HG02623 (cell line): Measurements from ENCODE around the gene SAMD8.

Experiments used
- ATAC-seq: cut with Tn5 transposase; IDR thresholded peaks from one replicate; pipeline ENCODE4 v1.9.1; 2021; ENCODE audit warnings: moderate library complexity; ENCODE audit not compliant: unreplicated experiment

The SAMD8 gene

GRCh38 chr10:75111365-75111906, at the start of gene SAMD8:
Gene SAMD8, plus strand, starts transcription at chr10:75111656. Its CDS starts 38,873 bp downstream, at chr10:75150529.
- ATAC-seq, result peak; percentile 76

- no peak for ATAC-seq
Measured at GRCh38 chr10:75061709-75062505, 49.5 kb upstream of the SAMD8 start.

- no peak for ATAC-seq
Measured at GRCh38 chr10:75062506-75063299, 48.8 kb upstream of the SAMD8 start.

GRCh38 chr10:75063461-75064230, 47.8 kb upstream of the SAMD8 start:
- no peak for ATAC-seq

- no peak for ATAC-seq
Measured at GRCh38 chr10:75065076-75065475, 46.4 kb upstream of the SAMD8 start.

- no peak for ATAC-seq
Measured at GRCh38 chr10:75066271-75066670, 45.2 kb upstream of the SAMD8 start.

GRCh38 chr10:75067272-75067671, 44.2 kb upstream of the SAMD8 start:
- no peak for ATAC-seq

GRCh38 chr10:75068523-75068922, 42.9 kb upstream of the SAMD8 start:
- ATAC-seq, result no peak

GRCh38 chr10:75070476-75070875, 41.0 kb upstream of the SAMD8 start:
- ATAC-seq, result no peak

- no peak for ATAC-seq
Measured at GRCh38 chr10:75070961-75071428, 40.5 kb upstream of the SAMD8 start.

GRCh38 chr10:75071756-75072155, 39.7 kb upstream of the SAMD8 start:
- no peak for ATAC-seq

- no peak for ATAC-seq
Measured at GRCh38 chr10:75072727-75073126, 38.7 kb upstream of the SAMD8 start.

- ATAC-seq, result no peak
Measured at GRCh38 chr10:75073442-75073841, 38.0 kb upstream of the SAMD8 start.

GRCh38 chr10:75074711-75075445, 36.6 kb upstream of the SAMD8 start:
- ATAC-seq, result no peak

- no peak for ATAC-seq
Measured at GRCh38 chr10:75076348-75076747, 35.1 kb upstream of the SAMD8 start.

- no peak for ATAC-seq
Measured at GRCh38 chr10:75079436-75080083, 31.9 kb upstream of the SAMD8 start.

GRCh38 chr10:75080554-75080953, 30.9 kb upstream of the SAMD8 start:
- ATAC-seq, result no peak

- no peak for ATAC-seq
Measured at GRCh38 chr10:75081379-75081778, 30.1 kb upstream of the SAMD8 start.

GRCh38 chr10:75083972-75084833, 27.3 kb upstream of the SAMD8 start:
- ATAC-seq, result no peak
